ENCODE data around the gene CEP192. TPM values are rescaled to one million over a fixed set of nuclear protein-coding genes. Genes with fewer than 3 reads are reported as not detected.

The CEP192 gene
- polyA plus RNA-seq, 1 of the 3 experiments (the other 2 are of a cell fraction): 9.4 TPM

DNA sequence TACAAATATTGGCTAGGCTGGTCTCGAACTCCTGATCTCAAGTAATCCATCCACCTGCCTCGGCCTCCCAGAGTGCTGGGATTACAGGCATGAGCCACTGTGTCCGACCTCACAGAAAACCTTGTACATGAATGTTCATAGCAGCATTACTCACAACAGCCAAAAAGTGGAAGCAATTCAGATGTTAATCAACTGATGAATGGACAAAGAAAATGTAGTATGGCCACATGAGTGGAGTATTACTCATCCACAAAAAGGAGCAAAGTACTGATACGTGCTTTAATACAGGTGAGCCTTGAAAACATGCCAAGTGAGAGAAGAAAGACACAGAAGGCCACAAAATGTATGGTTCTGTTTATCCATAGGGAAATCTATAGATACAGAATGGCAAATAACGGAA lies 20.6 kb downstream of the CEP192 start:
- H3K4me3 ChIP-seq (ENCODE audit: low read depth in 2 of 2, low read length in 1 of 2): no peak overlapping the region
- 92% methylated on average over 5 of the region's 5 CpGs for WGBS (ENCODE audit: low lambda C conversion rate)
- H3K4me1 ChIP-seq (ENCODE audit: control insufficient read depth in 1 of 2, insufficient read depth in 2 of 2, low read depth in 1 of 2, low read length in 1 of 2): no peaks in the 10 kb centered on the region
- H3K4me2 ChIP-seq: no peak overlapping the region
- TF ChIP-seq RAD21 (IDR thresholded peaks at IDR 0.05; ENCODE audit: low read length): no peak
- no peak for TF ChIP-seq NFIC (IDR thresholded peaks at IDR 0.05; ENCODE audit: borderline replicate concordance)
- no peak for TF ChIP-seq RXRA (IDR thresholded peaks at IDR 0.05; ENCODE audit: borderline replicate concordance, low read depth)
- no peak for TF ChIP-seq ELF1 (IDR thresholded peaks at IDR 0.05)
- TF ChIP-seq SIN3A (IDR thresholded peaks at IDR 0.05; ENCODE audit: borderline replicate concordance, low read depth, low read length): no peak
- TF ChIP-seq SMC3 (IDR thresholded peaks at IDR 0.05; ENCODE audit: low read depth, low read length): no peak
- TF ChIP-seq FOXJ3 (CRISPR knock-in tag; IDR thresholded peaks at IDR 0.05): no peak
- TF ChIP-seq, protein P1, sequence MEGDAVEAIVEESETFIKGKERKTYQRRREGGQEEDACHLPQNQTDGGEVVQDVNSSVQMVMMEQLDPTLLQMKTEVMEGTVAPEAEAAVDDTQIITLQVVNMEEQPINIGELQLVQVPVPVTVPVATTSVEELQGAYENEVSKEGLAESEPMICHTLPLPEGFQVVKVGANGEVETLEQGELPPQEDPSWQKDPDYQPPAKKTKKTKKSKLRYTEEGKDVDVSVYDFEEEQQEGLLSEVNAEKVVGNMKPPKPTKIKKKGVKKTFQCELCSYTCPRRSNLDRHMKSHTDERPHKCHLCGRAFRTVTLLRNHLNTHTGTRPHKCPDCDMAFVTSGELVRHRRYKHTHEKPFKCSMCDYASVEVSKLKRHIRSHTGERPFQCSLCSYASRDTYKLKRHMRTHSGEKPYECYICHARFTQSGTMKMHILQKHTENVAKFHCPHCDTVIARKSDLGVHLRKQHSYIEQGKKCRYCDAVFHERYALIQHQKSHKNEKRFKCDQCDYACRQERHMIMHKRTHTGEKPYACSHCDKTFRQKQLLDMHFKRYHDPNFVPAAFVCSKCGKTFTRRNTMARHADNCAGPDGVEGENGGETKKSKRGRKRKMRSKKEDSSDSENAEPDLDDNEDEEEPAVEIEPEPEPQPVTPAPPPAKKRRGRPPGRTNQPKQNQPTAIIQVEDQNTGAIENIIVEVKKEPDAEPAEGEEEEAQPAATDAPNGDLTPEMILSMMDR (IDR thresholded peaks at IDR 0.05): no peak
- TF ChIP-seq YY1 (IDR thresholded peaks at IDR 0.05; ENCODE audit: low read depth): no peak
- no peak for TF ChIP-seq TCF12 (IDR thresholded peaks at IDR 0.05)
- no peak for TF ChIP-seq NRF1 (IDR thresholded peaks at IDR 0.05; ENCODE audit: low read depth, low read length)
- CTCF ChIA-PET: no interaction called here
- H3K9me2 ChIP-seq: no peaks in the 10 kb centered on the region
- H4K20me1 ChIP-seq (ENCODE audit: insufficient read depth): no peaks in the 10 kb centered on the region
- H3K27ac ChIP-seq (ENCODE audit: low read depth in 2 of 2, low read length in 1 of 2): no peak overlapping the region
- POLR2A ChIA-PET: no interaction called here
- H3K36me3 ChIP-seq (replicated peaks in 1 of 2; ENCODE audit: control insufficient read depth in 1 of 2, insufficient read depth in 2 of 2, low read length in 1 of 2): peaks cover 38 to 64% of the 10 kb centered on the region in 2 experiments
- H3K79me2 ChIP-seq (ENCODE audit: insufficient read depth): peaks cover 4% of the 10 kb centered on the region; the same call in 1 of the 2 replicates
- H3K27me3 ChIP-seq (ENCODE audit: insufficient read depth): no peaks in the 10 kb centered on the region
- no peak for DNase-seq
- H2AFZ ChIP-seq (ENCODE audit: low read depth): no peak overlapping the region
- no peaks in the 10 kb centered on the region for H3F3A ChIP-seq (replicated peaks; ENCODE audit: insufficient read depth)
- H3K9ac ChIP-seq: no peak overlapping the region
- H3K9me3 ChIP-seq: no peaks in the 10 kb centered on the region

DNA sequence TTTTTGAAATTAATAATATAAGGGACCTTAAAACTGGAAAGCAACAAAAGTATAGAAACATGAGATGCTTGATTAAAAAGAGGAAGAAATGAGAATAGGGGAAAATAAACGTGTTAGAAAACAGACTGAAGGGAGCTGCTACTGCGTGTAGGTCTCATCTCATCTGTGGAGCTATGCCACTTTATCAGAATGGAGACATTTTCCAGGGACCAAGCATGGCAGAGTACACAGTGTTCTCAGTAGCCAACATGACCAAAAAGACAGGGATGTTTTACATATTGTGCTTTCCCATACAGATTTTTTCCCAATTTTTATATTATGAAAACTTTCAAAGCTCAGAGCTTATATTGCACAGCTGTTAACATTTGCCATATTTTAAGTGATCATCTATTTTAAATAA lies 23.1 kb downstream of the CEP192 start:
- no peaks in the 10 kb centered on the region for H3K9me2 ChIP-seq
- WGBS (ENCODE audit: low lambda C conversion rate): 79% methylated on average over 2 of the region's 2 CpGs
- no peak overlapping the region for H3K4me3 ChIP-seq (ENCODE audit: low read depth in 2 of 2, low read length in 1 of 2)
- no peaks in the 10 kb centered on the region; the same call in 1 of the 2 replicates for H3K79me2 ChIP-seq (ENCODE audit: insufficient read depth)
- POLR2A ChIA-PET: no interaction called here
- CTCF ChIA-PET: interaction anchor here (0.6 to 1.2 kb wide), 2 partner anchors 9 to 167 kb away, joined by 3 read pairs; no protein-coding TSS in a partner anchor
- H3K4me1 ChIP-seq (ENCODE audit: control insufficient read depth in 1 of 2, insufficient read depth in 2 of 2, low read depth in 1 of 2, low read length in 1 of 2): no peaks in the 10 kb centered on the region
- DNase-seq: no peak
- no peaks in the 10 kb centered on the region for H4K20me1 ChIP-seq (ENCODE audit: insufficient read depth)
- H2AFZ ChIP-seq (ENCODE audit: low read depth): no peak overlapping the region
- TF ChIP-seq FOXM1 (IDR thresholded peaks at IDR 0.05; ENCODE audit: low read depth): no peak
- TF ChIP-seq TCF12 (IDR thresholded peaks at IDR 0.05): no peak
- H3K9ac ChIP-seq: no peak overlapping the region
- no peaks in the 10 kb centered on the region for H3F3A ChIP-seq (replicated peaks; ENCODE audit: insufficient read depth)
- H3K27me3 ChIP-seq (ENCODE audit: insufficient read depth): no peaks in the 10 kb centered on the region
- peaks cover 63 to 73% of the 10 kb centered on the region in 2 experiments for H3K36me3 ChIP-seq (replicated peaks in 1 of 2; ENCODE audit: control insufficient read depth in 1 of 2, insufficient read depth in 2 of 2, low read length in 1 of 2)
- no peak overlapping the region for H3K4me2 ChIP-seq
- no peaks in the 10 kb centered on the region for H3K9me3 ChIP-seq
- H3K27ac ChIP-seq (ENCODE audit: low read depth in 2 of 2, low read length in 1 of 2): no peak overlapping the region

DNA sequence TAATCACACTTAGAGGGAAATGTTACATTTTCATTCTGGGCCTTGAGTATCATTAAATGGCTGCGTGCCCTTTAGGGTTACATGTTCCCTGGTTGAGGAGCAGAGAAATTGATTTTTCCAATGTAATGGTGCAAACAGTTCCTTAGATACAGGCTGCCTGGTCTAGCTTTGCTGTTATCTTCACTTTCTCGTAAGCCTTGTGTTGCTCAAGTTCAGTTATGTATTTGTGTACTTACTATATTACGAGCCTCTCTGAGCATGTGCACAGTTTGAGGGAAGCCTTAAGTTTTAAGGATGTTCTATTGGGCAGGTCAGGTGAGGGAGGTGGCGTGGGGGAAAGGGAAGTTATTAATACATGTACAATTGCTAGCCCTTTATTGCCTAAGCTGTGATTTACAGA lies 23.7 kb downstream of the CEP192 start:
- Histone ChIP-seq H3K79me2 (ENCODE audit: insufficient read depth) (no peaks in the 10 kb centered on the region; the same call in 1 of the 2 replicates), H3K9me3 (no peaks in the 10 kb centered on the region), H4K20me1 (ENCODE audit: insufficient read depth) (no peaks in the 10 kb centered on the region), H3K9ac (no peak overlapping the region), H3K27me3 (ENCODE audit: insufficient read depth) (no peaks in the 10 kb centered on the region), H3K27ac (ENCODE audit: low read depth in 2 of 2, low read length in 1 of 2) (no peak overlapping the region), H3K4me3 (ENCODE audit: low read depth in 2 of 2, low read length in 1 of 2) (no peak overlapping the region), H3F3A (replicated peaks; ENCODE audit: insufficient read depth) (no peaks in the 10 kb centered on the region), H3K9me2 (no peaks in the 10 kb centered on the region), H2AFZ (ENCODE audit: low read depth) (no peak overlapping the region), H3K36me3 (replicated peaks in 1 of 2; ENCODE audit: control insufficient read depth in 1 of 2, insufficient read depth in 2 of 2, low read length in 1 of 2) (peaks cover 65 to 68% of the 10 kb centered on the region in 2 experiments), H3K4me2 (no peak overlapping the region), H3K4me1 (ENCODE audit: control insufficient read depth in 1 of 2, insufficient read depth in 2 of 2, low read depth in 1 of 2, low read length in 1 of 2) (no peaks in the 10 kb centered on the region)
- TF ChIP-seq MXI1 (IDR thresholded peaks at IDR 0.05; ENCODE audit: low read depth, low read length): no peak
- 88% methylated on average over 4 of the region's 4 CpGs for WGBS (ENCODE audit: low lambda C conversion rate)
- ChIA-PET POLR2A (no interaction called here), CTCF (interaction anchor here (0.6 to 1.2 kb wide), 3 partner anchors 9 to 167 kb away, joined by 3 read pairs; no protein-coding TSS in a partner anchor)
- no peak for DNase-seq

Measured in SK-N-SH (cell line).